ENCODE results near the gene CRHR1. TPM values are rescaled to one million over a fixed set of nuclear protein-coding genes. Genes with fewer than 3 reads are reported as not detected.

CRHR1 gene
- total RNA-seq, 4 donors from 2014 or later: not detected

DNA sequence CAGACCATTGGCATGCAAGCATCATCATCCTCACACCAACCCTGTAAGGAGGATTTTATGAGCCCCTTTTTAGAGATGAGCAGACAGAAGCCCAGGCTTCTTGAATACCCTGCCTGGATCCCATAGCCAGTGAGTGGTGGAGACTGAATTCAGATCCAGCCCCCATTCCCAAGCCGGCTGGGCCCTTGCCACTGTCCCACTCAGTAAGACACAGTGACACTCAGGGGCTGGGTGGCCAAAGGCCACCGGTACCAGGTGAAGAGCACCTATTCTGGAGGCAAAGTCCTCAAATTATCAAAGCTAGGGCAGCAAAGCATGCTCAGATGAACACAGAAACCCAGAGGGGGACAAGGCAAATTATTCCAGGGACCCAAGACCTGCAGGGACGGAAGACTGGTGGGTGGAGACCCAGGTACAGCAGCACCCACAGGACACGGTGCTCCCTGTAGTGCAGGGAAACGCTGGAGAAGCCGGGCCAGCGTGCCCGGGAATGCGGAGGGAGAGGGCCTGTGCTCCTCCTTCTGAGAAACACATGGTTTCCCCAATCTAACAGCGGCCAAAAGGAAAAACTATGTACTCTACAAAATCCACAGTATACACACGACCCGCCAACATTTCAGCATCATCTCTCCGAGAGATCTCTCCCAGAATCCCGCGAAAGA is 33.2 kb upstream of the CRHR1 start:
- intact Hi-C loops (cut with DNase I; ENCODE audit: low total_unique reads): no loop called here

DNA sequence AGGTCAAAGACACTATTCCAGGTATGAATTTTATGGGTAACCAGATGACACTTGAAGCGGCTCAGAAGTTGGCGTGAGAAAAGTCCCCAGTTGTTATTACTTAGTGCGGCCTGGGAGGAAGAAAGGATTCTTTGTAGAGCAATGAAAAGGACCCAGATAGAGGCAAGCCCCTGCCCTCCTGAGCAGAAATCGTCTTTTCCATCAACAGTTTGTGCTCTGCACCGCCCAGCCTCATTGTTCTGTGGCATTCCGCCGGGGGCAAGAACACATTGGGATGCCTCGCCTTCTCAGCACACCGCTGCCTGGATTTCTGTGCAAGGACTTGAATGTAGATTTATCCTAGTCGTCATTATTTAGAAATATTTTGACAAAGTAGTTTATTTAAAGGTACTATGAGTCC is 32.7 kb upstream of the CRHR1 start:
- Histone ChIP-seq H3K27me3 (peaks cover 38% of the 10 kb centered on the region), H3K4me1 (no peaks in the 10 kb centered on the region), H3K4me3 (no peak overlapping the region), H3K27ac (no peak overlapping the region), H3K9me3 (no peaks in the 10 kb centered on the region), H3K36me3 (no peaks in the 10 kb centered on the region)
- intact Hi-C loops (cut with DNase I; ENCODE audit: low total_unique reads): no loop called here
- 55 to 68% methylated on average over 2 to 10 of the region's 10 CpGs for WGBS, 2 donors (ENCODE audit: low coverage in 1 of 2)
- no peak for TF ChIP-seq EP300 (IDR thresholded peaks at IDR 0.05; ENCODE audit: low read depth)
- no peak for TF ChIP-seq POLR2AphosphoS5 (IDR thresholded peaks at IDR 0.05)
- no peak for TF ChIP-seq POLR2A (IDR thresholded peaks at IDR 0.05)
- TF ChIP-seq, protein P1, sequence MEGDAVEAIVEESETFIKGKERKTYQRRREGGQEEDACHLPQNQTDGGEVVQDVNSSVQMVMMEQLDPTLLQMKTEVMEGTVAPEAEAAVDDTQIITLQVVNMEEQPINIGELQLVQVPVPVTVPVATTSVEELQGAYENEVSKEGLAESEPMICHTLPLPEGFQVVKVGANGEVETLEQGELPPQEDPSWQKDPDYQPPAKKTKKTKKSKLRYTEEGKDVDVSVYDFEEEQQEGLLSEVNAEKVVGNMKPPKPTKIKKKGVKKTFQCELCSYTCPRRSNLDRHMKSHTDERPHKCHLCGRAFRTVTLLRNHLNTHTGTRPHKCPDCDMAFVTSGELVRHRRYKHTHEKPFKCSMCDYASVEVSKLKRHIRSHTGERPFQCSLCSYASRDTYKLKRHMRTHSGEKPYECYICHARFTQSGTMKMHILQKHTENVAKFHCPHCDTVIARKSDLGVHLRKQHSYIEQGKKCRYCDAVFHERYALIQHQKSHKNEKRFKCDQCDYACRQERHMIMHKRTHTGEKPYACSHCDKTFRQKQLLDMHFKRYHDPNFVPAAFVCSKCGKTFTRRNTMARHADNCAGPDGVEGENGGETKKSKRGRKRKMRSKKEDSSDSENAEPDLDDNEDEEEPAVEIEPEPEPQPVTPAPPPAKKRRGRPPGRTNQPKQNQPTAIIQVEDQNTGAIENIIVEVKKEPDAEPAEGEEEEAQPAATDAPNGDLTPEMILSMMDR (IDR thresholded peaks at IDR 0.05): no peak
- no peak for DNase-seq
- in situ Hi-C loops (cut with MboI; ENCODE audit: low pct_ligation_motif_present in 1 of 4, low pct_unique_long_range_greater_than_20kb in 1 of 4, low sequenced_read_pairs in 3 of 4): no loop called here

More for the DNA sequence above, 33.2 kb upstream of the CRHR1 start:
- H3K27ac ChIP-seq: no peak overlapping the region
- no peaks in the 10 kb centered on the region for H3K36me3 ChIP-seq
- peaks cover 38% of the 10 kb centered on the region for H3K27me3 ChIP-seq
- no peaks in the 10 kb centered on the region for H3K9me3 ChIP-seq
- H3K4me1 ChIP-seq: no peaks in the 10 kb centered on the region
- in situ Hi-C loops (cut with MboI; ENCODE audit: low pct_ligation_motif_present in 1 of 4, low pct_unique_long_range_greater_than_20kb in 1 of 4, low sequenced_read_pairs in 3 of 4): no loop called here
- DNase-seq: no peak
- WGBS, 2 donors (ENCODE audit: low coverage in 1 of 2): 82% methylated on average over 15 of the region's 15 CpGs; no CpG with 5 or more reads in 1 of the 2 donors
- H3K4me3 ChIP-seq: no peak overlapping the region
- TF ChIP-seq EP300 (IDR thresholded peaks at IDR 0.05; ENCODE audit: low read depth) (no peak), POLR2AphosphoS5 (IDR thresholded peaks at IDR 0.05) (no peak)

DNA sequence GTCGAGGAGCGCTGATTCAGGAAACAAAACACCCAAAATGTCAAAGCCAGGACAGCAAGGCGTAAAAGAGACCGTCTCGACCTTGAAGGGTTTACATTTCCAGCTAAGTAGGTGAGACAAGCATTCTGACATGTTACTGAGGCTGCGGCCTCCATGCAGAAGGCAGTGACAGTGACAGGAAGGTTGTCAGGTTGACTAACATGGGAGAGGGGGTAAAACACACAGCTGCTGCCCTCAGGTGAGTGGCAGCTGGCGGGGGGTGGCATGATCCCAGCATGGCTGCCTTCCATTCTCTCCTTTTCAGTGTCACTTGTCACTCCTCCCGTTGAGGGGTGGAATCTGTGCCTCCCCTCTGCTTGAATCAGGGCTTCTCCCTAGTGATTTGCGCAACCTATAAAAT is 31.9 kb upstream of the CRHR1 start:
- H3K4me1 ChIP-seq: no peaks in the 10 kb centered on the region
- in situ Hi-C loops (cut with MboI; ENCODE audit: low pct_ligation_motif_present in 1 of 4, low pct_unique_long_range_greater_than_20kb in 1 of 4, low sequenced_read_pairs in 3 of 4) (no loop called here), intact Hi-C loops (cut with DNase I; ENCODE audit: low total_unique reads) (no loop called here)
- 77 to 81% methylated on average over 6 to 9 of the region's 9 CpGs for WGBS, 2 donors (ENCODE audit: low coverage in 1 of 2)
- H3K27ac ChIP-seq: no peak overlapping the region
- H3K9me3 ChIP-seq: no peaks in the 10 kb centered on the region
- TF ChIP-seq POLR2AphosphoS5 (IDR thresholded peaks at IDR 0.05): no peak
- no peak for TF ChIP-seq EP300 (IDR thresholded peaks at IDR 0.05; ENCODE audit: low read depth)
- TF ChIP-seq, protein P1 (IDR thresholded peaks at IDR 0.05): no peak
- TF ChIP-seq POLR2A (IDR thresholded peaks at IDR 0.05): no peak
- no peak for DNase-seq
- no peaks in the 10 kb centered on the region for H3K36me3 ChIP-seq
- H3K4me3 ChIP-seq: no peak overlapping the region
- H3K27me3 ChIP-seq: peaks cover 43% of the 10 kb centered on the region

DNA sequence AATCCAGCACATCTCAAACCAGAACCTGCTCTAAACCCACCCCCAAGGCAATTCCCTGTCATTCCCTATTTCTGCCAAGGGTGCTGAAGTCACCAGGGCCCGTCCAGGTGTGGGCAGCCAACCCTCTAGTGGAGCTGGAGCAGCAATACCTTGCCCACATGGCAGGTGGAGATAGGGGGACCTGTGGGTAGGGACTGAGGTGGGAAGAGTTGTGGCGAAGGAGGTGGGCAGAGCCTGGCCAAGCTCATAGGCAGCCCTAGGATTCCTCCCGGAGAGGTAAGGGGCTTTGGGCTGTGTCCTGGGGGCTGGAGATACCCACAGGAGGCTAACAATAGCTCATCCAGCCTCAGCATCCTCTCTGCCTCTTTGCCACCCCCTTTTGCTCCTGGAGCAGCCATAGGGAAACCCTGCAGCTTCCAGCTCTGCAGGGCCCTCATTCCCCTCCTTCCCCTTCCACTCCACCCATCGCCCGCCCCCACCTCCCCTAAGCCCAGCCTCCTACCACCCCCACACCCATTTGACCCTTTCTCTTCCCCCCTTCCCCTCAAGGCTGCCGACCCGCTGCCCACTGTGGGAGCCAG is 30.4 kb upstream of the CRHR1 start:
- TF ChIP-seq, protein P1 (IDR thresholded peaks at IDR 0.05): no peak
- TF ChIP-seq EP300 (IDR thresholded peaks at IDR 0.05; ENCODE audit: low read depth) (no peak), POLR2AphosphoS5 (IDR thresholded peaks at IDR 0.05) (no peak), POLR2A (IDR thresholded peaks at IDR 0.05) (no peak)
- 53 to 76% methylated on average over 2 to 7 of the region's 7 CpGs for WGBS, 2 donors (ENCODE audit: low coverage in 1 of 2)
- no peaks in the 10 kb centered on the region for H3K9me3 ChIP-seq
- H3K27ac ChIP-seq: no peak overlapping the region
- in situ Hi-C loops (cut with MboI; ENCODE audit: low pct_ligation_motif_present in 1 of 4, low pct_unique_long_range_greater_than_20kb in 1 of 4, low sequenced_read_pairs in 3 of 4) (no loop called here), intact Hi-C loops (cut with DNase I; ENCODE audit: low total_unique reads) (no loop called here)
- no peak for DNase-seq
- no peaks in the 10 kb centered on the region for H3K4me1 ChIP-seq
- H3K4me3 ChIP-seq: no peak overlapping the region
- H3K36me3 ChIP-seq: no peaks in the 10 kb centered on the region
- H3K27me3 ChIP-seq: peaks cover 43% of the 10 kb centered on the region
